ENCODE measurements around the gene RORB.
"Not testable (repeated sequence)": the region's sequence is repeated elsewhere in the genome, so short reads cannot be mapped to it uniquely, and the experiment has no call there.

Gene RORB

DNA sequence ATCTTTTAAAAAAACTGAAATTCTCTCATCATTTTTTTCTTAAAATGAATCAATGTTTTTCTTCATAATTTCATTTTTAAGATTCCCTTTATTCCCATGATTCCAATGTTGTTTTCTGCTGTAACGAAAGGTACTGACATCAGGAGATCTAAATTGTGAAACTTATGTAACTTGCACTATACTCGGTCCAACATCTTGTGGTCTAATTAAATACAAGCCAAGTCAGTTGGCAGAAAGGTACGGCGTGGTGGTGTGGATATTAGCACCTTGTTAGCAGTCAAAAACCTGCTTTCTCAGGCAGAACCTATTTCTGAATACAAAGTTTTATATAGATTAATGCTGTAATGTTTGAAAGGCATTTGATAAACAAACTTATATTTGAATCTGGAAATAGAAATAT is 20.1 kb downstream of the RORB start:
- DNase-seq, result no peak

DNA sequence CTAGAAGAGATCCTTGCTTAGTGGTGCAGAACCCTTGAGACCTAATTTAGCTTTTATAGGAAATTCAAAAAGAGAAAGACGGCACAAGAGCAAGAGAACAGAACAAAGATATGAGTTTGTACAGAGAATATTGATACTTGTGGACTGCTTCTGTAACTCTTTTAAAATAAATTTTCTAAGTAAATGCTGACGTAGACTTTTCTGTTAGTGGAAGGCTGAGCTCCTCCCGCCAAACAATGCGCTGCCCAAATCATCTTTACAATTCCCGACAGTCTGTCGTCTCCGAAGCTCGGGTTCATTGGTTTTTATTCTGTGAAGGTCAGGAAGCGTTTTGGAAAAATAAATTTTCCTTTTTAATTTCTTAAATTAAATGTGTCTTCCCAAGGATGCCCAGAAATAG is 22.3 kb downstream of the RORB start:
- no peak for DNase-seq

DNA sequence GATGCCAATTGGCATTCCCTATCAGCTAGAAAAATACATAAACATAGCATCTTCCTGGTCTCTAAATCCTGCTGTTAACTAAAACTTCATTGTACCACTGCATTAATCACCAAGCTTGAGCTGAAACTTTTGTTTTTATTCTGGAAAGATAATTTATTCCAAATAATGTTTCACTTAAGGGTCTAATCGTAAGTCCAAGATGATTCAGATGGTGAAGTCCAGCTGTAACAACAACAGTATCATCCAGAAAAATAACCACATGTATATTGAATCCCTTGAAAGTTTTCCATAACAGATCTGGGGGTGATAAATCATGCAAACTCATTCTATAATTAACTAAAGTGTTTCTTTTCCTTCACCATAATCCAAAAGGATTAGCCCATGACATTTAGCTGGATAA is 23.9 kb downstream of the RORB start:
- no peak for DNase-seq

DNA sequence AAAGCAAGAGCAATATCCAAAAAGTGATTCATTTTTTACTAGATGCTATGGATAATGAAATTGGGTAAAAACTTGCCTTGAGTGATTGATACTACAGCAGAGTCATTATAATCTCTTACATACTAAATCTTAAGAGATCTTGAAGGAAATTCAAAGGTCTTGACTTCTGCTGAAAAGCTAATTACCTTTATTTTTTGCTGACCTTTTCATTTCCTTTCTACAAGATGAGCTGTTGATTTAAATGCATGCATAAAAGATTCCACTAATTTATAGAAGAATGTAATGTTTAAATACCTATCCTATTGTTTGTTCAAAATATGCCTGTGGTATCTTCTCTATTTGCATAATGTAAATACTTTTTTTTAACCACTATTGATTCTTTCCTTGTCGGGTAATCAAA is 27.2 kb downstream of the RORB start:
- DNase-seq, result no peak

DNA sequence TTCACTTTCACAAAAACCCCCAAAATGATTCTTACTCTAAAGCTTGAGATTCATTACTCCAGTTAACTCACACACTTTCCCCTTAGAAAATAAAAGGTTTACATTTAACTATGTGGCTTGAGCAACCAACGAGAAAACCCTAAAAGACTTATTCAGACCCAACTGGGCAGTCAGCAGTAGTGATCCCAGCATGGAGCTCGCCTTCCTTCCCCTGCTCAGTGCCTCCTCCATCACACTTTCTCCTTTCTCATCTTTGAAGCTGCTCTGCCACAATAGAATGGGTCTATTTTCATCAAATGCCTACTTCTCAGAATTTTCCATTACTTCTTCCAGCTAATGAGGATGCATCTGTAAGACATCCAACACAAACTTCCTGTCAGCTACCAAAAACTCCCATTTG is 29.1 kb downstream of the RORB start:
- DNase-seq, result no peak

DNA sequence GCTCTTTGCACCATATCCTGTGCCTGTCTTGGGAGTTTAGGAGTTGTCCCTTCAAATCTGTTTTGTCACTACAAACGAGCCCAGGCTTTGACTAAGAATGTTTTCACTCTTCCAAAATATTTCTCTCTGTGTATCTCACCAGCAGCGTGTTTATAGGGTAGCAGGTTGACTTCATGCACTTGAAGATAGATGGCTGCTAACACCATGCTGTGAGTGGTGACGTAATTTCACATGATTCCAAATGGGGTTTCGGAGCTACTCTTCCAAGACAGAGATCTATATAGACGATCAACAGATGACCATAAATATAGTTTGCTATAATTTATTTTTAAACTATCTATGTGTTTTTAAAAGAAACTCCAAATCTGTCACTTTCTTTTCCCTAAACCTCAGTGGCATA is 30.6 kb downstream of the RORB start:
- no peak for DNase-seq

DNA sequence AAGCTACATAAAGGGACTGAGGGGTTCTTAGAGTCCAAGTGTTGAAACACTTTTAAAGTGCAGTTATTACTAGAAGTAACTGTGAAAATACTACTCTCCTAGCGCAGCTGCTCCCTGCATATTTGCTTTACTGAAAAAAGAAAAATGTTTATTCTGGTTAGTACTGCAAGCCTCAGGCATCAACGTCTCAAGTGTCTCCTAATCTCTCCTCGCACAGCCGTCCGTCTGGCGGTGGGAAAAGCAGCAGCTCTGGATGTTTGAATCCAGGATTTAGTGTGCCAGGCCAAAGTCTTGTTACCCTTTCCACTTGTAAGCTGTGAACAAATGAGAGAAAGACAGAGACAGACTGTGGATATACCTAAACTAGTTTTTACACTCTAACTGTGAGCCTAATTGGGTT is 31.1 kb downstream of the RORB start:
- no peak for DNase-seq

DNA sequence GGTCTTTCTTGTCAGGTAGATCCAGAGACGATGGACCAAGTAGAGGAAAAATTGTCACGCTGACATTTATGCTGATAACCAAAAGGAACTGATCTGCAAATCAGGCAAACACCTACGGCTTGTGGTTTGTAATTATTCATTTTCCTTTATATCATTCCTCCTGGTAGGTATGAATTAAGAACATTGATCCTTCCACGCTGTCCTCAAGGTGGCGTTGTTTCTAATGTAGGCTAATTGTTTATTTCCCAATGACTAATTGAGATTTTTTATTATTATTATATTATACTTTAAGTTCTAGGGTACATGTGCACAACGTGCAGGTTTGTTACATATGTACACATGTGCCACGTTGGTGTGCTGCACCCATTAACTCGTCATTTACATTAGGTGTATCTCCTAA is 33.3 kb downstream of the RORB start:
- not testable (repeated sequence) for DNase-seq

DNA sequence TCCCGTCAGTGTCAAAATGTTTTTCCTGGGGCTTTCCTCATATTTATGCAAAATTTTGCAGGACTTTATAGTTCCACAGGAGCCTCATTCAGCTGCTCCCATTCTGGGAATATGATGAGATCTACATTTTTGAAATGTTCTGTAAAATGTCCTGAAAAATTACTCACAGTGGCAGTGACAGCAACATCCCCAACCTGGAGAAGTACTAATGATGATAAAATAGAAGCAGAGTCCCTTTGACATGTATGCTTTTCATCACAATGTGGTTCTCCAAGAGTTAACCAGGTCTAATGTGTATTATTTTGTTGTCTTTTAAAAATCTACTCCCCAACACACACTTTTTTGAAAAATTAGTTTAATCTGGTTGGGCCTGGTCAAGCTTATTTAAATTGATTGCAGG is 36.1 kb downstream of the RORB start:
- DNase-seq, result no peak

DNA sequence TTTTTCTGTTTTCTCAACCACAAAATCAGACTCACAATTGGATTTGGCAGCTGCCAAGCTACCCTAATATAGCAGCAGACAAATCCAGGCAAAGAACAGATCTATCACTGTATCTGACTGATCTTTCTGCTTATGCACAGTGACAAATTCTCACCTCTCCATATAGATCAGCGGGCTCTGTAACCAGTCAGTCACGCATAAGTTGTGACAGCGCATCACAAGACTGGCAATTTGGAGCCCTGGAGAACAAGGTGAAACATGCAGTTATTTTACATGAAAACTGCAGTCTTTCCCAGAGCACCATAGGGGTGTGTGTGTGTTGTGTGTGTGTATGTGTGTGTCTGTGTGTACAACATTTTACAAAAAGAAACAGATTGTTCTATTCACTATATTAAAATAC is 37.7 kb downstream of the RORB start:
- DNase-seq, result no peak

DNA sequence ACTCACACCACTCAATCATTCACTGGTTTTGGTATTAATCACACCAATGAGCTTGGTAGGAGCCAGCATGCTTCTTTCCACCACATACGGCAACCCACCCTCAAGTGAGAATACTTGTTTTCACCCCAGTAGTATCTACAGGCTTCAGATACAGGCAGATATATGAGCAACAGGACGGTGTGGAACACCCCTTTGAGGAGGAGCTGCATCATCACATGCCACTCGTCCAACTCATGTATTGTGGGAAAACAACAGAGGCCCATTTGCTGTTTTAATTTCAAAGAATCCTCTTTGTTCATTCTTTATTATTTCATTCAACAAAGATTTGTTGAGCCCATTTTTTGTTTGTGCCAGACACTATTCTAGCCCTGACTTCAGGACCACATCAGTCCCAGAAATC is 46.0 kb downstream of the RORB start:
- no peak for DNase-seq

DNA sequence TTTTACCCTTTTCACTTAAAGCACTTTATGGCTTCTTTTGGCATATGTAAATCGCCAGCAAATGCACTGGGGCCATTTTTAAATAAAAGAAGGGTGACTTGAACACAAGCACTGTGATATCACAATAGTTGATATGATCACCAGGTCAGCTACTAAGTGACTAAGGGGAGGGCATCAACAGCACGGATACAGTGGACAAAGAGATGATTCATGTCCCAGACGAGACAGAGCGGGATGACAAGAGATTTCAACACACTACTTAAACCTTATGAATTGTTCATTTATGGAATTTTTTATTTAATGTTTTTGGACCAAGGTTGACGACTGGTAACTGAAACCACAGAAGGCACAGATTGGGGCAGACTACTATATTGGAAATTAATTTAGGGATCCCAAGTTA is 54.1 kb downstream of the RORB start:
- no peak for DNase-seq

DNA sequence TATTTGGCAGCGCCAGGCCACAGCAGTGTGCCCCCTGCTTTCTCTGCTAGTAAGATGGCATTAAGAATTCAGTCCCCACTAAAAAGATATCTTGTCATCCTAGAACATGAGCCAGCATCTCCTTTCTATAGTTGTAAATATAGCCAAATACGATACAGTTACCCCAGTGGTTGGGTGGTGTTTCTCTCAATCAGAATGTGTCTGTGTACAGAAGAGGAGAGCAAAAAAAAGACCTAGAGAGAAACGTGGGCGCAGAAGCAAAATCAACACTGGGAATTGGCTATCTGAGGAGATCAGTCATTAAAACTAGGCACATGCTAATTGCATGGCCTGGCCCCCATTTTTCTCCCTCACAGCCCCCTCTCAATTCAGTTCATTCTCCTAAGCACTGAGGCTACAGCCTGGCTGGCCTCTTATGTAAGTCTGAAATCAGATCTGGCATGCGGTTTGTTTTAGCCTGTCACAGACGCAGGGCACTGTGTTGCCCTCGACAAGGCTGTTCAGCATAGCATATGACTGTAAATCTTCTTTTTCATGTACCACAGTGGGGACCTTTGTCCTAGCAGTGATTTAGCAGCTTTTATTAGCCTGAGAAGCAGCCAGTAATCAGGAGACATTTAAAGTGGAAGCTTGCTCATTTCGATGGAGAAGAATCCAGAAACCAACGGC is 57.8 kb downstream of the RORB start:
- DNase-seq, result no peak

DNA sequence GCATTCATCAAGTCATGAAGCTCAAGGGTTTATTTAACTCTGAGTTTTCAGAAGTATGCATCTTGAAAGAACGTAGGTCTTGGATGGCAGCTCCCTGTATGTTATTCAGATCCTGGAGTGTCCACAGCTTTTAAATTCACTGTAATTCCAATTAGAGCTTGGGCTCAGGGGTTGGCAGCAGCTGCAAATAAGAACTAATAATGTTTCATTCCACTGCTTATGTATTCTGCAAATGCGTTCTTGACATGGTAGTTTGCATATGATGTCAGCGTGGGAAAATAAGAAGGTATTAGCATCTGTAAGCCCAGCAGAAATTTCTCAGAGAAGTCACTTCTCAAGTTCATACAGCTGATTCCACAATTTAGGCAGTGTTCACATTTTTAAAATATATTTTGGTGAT is 58.4 kb downstream of the RORB start:
- DNase-seq, result no peak

DNA sequence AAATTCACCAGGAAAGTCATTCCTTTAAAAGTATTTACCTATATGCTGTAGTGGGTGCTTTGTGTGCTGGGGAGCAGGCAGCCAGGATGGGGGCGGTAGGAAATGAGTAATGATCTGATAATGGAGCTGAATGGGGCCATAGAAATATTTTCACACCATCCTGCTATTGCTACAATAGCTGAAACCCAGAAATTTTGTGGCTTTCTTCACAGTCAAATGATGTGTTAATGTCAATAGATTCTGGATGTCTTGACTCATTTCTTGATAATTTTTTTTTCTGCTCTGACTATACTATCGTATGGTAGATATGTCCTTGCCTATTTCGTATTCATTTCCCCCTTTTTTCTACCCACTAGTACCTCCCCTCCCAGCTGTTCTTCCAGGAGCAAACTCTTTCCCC is 59.5 kb downstream of the RORB start:
- DNase-seq, result no peak

DNA sequence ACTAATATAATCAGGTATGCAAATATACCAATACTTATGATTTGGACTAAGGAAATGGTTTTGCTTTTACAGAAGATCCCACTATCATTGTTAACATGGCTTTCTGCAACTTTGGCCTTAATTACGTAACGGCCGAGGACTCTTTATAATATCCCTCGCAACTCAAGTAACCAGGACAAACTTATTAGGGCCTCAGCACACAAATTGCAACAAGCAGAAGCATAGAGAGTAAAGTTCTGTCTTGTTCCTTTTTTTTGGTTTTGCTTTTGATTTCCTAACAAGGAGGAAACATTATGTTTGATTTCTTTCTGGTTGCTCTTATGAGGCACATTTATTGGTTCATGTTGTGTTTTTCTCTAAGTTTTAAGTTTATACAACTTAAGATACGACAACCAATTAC is 60.4 kb downstream of the RORB start:
- DNase-seq, result no peak

DNA sequence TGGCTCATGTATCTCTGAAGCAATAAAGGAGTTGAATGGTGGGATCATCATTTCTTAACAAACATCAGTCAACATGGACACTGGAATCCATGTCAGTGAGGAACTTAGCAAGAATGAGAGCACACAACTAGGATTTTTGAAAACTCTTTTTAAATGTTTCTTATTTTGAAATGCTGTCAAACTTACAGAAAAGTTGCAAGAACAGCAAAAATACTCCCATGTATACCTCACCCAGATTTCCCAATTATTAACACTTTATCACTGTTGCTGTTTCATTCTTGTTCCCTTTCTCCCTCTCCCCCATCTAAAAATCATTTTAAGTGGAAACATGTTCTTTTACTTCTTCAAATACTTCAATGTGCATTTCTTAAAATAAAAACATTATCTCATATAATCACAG is 65.5 kb downstream of the RORB start:
- DNase-seq, result no peak

DNA sequence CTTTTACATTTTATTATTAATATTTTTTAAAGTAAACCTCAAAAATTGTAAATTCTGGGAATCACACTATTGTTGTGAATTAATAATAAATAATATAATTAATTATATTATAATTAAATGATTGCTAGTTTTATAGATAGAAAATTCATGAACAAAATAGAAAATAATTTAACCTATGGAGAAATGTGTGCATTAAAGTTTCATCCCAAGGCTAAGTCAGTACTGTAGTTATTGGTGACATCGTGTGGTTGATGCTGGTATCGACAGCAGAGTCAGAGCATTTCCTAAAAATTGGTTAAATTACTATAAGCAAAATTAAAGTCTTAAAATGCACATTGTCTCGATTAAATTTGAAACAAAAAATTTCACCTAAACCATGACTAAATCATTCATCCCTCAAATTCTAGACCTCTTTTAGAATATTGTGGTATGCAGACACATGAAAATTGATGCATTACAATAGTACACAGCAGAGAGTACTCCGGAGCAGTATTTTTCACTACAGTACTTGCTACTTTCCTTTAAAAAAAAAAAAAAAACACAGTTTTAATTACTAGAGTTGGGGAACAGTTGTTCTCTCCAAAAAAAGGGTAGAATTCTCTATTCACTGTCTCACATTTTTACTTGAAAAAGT is 73.9 kb downstream of the RORB start:
- DNase-seq, result no peak

DNA sequence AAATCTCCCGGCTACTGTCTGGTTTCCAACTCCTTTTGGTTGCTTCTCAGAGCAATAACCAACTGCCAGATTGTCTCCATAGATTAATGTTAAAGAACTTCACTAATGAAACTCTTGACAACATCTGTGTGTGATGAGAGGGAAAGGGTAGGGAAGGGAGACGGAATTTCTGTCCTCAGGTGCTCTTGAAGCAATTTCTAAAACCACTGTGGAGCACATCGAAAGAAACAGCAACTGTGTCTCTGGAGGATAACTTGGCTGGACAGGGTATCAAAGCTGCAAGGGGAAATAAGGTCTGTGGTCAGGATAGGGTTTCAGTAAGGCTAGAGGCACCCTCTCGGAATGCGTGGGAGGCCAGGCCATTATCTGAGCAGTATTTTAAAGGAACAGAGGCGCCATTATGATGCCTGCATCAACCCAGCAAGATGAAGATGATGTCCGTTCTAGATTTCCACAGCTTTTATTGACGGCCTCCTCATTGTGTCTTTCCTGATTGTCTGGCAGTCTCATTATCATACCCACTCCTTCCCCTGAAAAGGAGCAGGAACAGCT is 76.6 kb downstream of the RORB start:
- DNase-seq, result no peak

DNA sequence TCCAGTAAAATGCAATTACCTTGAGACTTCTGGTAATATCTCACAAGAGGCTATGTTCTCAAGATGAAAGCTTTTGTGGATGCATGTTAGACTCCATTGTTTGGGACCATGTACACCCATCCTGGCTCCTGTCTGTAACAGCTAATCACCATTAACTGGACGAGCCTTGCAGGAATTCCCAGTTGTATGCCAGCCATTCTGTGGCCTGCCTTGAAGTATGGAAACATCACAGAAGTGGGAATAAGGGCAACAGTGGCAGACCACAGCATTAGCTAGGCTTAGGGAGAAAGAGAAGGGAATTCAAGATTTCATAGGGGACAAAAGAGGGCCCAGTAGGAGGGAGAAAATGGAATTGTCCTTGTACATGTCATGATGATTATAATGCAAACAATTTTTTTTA is 79.0 kb downstream of the RORB start:
- no peak for DNase-seq

DNA sequence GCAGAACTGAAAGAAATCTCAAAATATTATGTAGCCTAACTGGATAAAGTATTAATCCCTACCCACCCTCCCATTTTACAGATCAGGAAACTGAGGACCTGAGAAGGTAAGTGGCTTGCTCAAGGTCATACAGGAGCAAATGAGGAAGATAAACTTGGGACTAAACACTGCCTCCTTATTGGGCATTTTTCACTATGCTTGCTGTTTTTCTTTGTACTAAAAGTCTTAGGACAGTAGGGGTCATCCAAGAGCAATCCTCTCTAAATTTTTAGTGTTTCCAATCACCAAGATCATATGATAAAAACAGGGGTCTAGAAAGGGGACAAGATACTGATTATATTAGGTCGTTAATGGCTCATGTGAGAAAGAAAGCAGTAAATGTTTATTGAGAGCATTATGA is 80.8 kb downstream of the RORB start:
- no peak for DNase-seq

DNA sequence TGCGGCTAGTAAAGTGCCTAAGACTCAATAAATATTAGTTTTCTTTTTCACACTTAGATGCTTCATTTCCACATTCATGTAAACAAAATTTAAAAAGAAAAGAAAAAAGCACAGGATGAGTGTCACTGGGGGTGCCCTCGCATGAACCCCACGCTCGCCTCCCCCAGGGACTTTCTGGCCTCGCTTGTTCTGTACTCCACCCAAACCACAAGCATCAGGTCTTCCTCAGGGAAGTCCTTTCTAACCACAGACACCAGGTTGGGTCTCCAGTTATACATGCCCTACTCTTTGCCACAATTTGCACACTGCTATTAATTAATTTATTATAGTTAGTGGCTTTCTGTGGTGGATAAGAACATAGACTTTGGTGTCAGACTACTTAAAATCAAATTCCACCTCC is 92.4 kb downstream of the RORB start:
- no peak for DNase-seq

DNA sequence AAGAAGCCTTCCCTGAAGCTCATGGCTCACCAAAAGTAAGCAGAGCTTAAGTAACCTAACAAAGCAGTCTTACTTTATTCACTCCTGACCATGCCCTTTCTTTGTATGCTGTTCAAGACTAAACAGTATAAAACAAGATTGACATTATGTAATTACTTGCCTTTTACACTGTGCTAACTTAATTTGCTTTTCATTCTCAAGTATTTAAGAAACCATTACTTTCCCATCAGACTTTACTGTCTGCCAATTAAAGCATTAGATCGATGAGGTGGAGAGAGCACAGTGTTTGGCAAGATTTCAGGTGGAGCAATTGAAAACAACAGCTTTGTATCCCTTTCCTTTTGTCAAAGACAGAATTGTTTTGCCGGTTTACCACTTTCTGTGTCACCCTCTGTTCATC is 98.2 kb downstream of the RORB start:
- no peak for DNase-seq

DNA sequence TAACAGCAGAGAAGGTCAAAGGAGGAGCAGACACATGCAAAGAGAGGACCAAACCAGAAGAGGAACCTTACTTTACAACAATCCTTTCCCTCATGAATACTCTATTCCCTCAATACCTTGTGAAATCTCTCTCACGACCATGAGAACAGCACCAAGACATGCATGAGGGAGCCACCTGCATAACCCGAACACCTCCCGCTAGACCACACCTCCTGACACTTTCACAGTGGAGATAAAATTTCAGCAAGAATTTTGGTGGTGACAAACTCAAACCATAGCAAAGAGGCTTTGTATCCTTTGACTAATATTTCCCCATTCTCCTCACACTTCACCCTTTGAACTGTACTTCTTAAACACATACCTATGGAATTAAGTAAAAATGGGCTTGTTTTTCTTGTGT is 101.7 kb downstream of the RORB start:
- DNase-seq, result no peak
